ENCODE data around the gene PPP1R16B. TPM values are rescaled to one million over a fixed set of nuclear protein-coding genes. Genes with fewer than 3 reads are reported as not detected.
"Not testable (repeated sequence)": the region's sequence is repeated elsewhere in the genome, so short reads cannot be mapped to it uniquely, and the experiment has no call there.

Gene PPP1R16B
- total RNA-seq, 5 donors from 2014 or later (not counting 1 experiment from before 2014, with no cell fraction given): 32.0 to 58.5 (median 50.2) TPM

- H3K27me3 Mint-ChIP-seq; DNase-seq; H3K27ac ChIP-seq (ENCODE audit: low read length); CTCF ChIA-PET; H3K4me3 ChIP-seq (ENCODE audit: control insufficient read depth in 1 of 2, extremely low read depth in 1 of 2, low read length in 1 of 2); H3K27me3 ChIP-seq (replicated peaks in 1 of 2; ENCODE audit: control insufficient read depth in 2 of 2, extremely low read depth in 1 of 2, insufficient read depth in 2 of 2, low read length in 1 of 2); H3K9me3 ChIP-seq; POLR2A ChIA-PET; H3K9me3 Mint-ChIP-seq: not testable (repeated sequence)
- Histone ChIP-seq H3K36me3 (ENCODE audit: control insufficient read depth in 2 of 2, extremely low read depth in 1 of 2, insufficient read depth in 1 of 2, low read length in 1 of 2) (peaks cover 0 to 30% of the 10 kb centered on the region in 2 donors), H3K4me1 (ENCODE audit: control insufficient read depth in 1 of 2, extremely low read depth in 1 of 2, insufficient read depth in 2 of 2, low read length in 2 of 2) (peaks cover 11 to 61% of the 10 kb centered on the region in 2 experiments)
- Mint-ChIP-seq H3K4me3 (peak overlapping the region in 1 of 3 donors; percentile 31), H3K27ac (peak overlapping the region; percentile 51 to 80), H3K36me3 (peaks cover 56% of the 10 kb centered on the region), H3K4me1 (peaks cover 91 to 96% (median 93%) of the 10 kb centered on the region in 3 donors)
- no CpG with 5 or more reads among the region's 6 CpGs for WGBS (ENCODE audit: insufficient coverage)
- peak in 1 of 4 experiments; percentile 5 for ATAC-seq (replicated peaks in 1 of 4)
These were observed 8.1 kb downstream of the PPP1R16B start for GRCh38 chr20:38813574-38813962.

GRCh38 chr20:38815446-38815845 lies 9.9 kb downstream of the PPP1R16B start:
- Mint-ChIP-seq H3K4me1 (peaks cover 84 to 89% (median 87%) of the 10 kb centered on the region in 3 donors), H3K27me3 (no peaks in the 10 kb centered on the region), H3K27ac (peak overlapping the region; percentile 57 to 66), H3K4me3 (no peak overlapping the region), H3K9me3 (no peaks in the 10 kb centered on the region), H3K36me3 (peaks cover 53% of the 10 kb centered on the region)
- ATAC-seq (replicated peaks in 1 of 4) (no peak), DNase-seq (no peak)
- CTCF ChIA-PET: interaction anchor here in 1 of 2 donors (1.0 to 1.3 kb wide), 3 partner anchors 26 to 78 kb away, joined by 3 read pairs; no protein-coding TSS in a partner anchor
- no peak overlapping the region for H3K4me3 ChIP-seq (ENCODE audit: control insufficient read depth in 1 of 2, extremely low read depth in 1 of 2, low read length in 1 of 2)
- no peaks in the 10 kb centered on the region for H3K27me3 ChIP-seq (replicated peaks in 1 of 2; ENCODE audit: control insufficient read depth in 2 of 2, extremely low read depth in 1 of 2, insufficient read depth in 2 of 2, low read length in 1 of 2)
- POLR2A ChIA-PET: interaction anchor here (0.7 to 1.5 kb wide), 5 partner anchors 14 to 86 kb away, joined by 3 to 7 read pairs (median 3); no protein-coding TSS in a partner anchor
- peaks cover 3 to 43% of the 10 kb centered on the region in 2 experiments for H3K4me1 ChIP-seq (ENCODE audit: control insufficient read depth in 1 of 2, extremely low read depth in 1 of 2, insufficient read depth in 2 of 2, low read length in 2 of 2)
- H3K9me3 ChIP-seq: no peaks in the 10 kb centered on the region
- H3K36me3 ChIP-seq (ENCODE audit: control insufficient read depth in 2 of 2, extremely low read depth in 1 of 2, insufficient read depth in 1 of 2, low read length in 1 of 2): peaks cover 0 to 24% of the 10 kb centered on the region in 2 donors
- no peak overlapping the region for H3K27ac ChIP-seq (ENCODE audit: low read length)

- ATAC-seq (replicated peaks in 1 of 4) (no peak), DNase-seq (no peak)
- no peaks in the 10 kb centered on the region for H3K27me3 Mint-ChIP-seq
- H3K4me1 ChIP-seq (ENCODE audit: control insufficient read depth in 1 of 2, extremely low read depth in 1 of 2, insufficient read depth in 2 of 2, low read length in 2 of 2): peaks cover 5 to 19% of the 10 kb centered on the region in 2 experiments
- H3K36me3 Mint-ChIP-seq: peaks cover 55% of the 10 kb centered on the region
- H3K4me3 ChIP-seq (ENCODE audit: control insufficient read depth in 1 of 2, extremely low read depth in 1 of 2, low read length in 1 of 2): no peak overlapping the region
- peaks cover 7 to 9% (median 8%) of the 10 kb centered on the region in 3 donors for H3K9me3 Mint-ChIP-seq
- H3K4me3 Mint-ChIP-seq: no peak overlapping the region
- POLR2A ChIA-PET: interaction anchor here in 1 of 2 donors (0.6 to 0.7 kb wide), 2 partner anchors 11 to 25 kb away, joined by 3 read pairs; no protein-coding TSS in a partner anchor
- peaks cover 0 to 22% of the 10 kb centered on the region in 2 donors for H3K36me3 ChIP-seq (ENCODE audit: control insufficient read depth in 2 of 2, extremely low read depth in 1 of 2, insufficient read depth in 1 of 2, low read length in 1 of 2)
- WGBS (ENCODE audit: insufficient coverage): 89% methylated on average over 5 of the region's 9 CpGs
- H3K27ac Mint-ChIP-seq: peak overlapping the region; percentile 17 to 73
- CTCF ChIA-PET: interaction anchor here in 1 of 2 donors (0.6 to 1.4 kb wide), 2 partner anchors 76 to 106 kb away, joined by 3 read pairs; no protein-coding TSS in a partner anchor
- H3K4me1 Mint-ChIP-seq: peaks cover 74 to 79% (median 77%) of the 10 kb centered on the region in 3 donors
- H3K27ac ChIP-seq (ENCODE audit: low read length): no peak overlapping the region
- H3K9me3 ChIP-seq: no peaks in the 10 kb centered on the region
- no peaks in the 10 kb centered on the region for H3K27me3 ChIP-seq (replicated peaks in 1 of 2; ENCODE audit: control insufficient read depth in 2 of 2, extremely low read depth in 1 of 2, insufficient read depth in 2 of 2, low read length in 1 of 2)
These were observed 12.9 kb downstream of the PPP1R16B start for GRCh38 chr20:38818113-38819065.

- Mint-ChIP-seq H3K4me1 (peaks cover 81 to 88% (median 83%) of the 10 kb centered on the region in 3 donors), H3K9me3 (peaks cover 7 to 9% (median 8%) of the 10 kb centered on the region in 3 donors), H3K27ac (peak overlapping the region; percentile 67 to 86), H3K27me3 (no peaks in the 10 kb centered on the region), H3K36me3 (peaks cover 67% of the 10 kb centered on the region), H3K4me3 (no peak overlapping the region)
- H3K9me3 ChIP-seq: no peaks in the 10 kb centered on the region
- peaks cover 3 to 44% of the 10 kb centered on the region in 2 experiments for H3K4me1 ChIP-seq (ENCODE audit: control insufficient read depth in 1 of 2, extremely low read depth in 1 of 2, insufficient read depth in 2 of 2, low read length in 2 of 2)
- H3K4me3 ChIP-seq (ENCODE audit: control insufficient read depth in 1 of 2, extremely low read depth in 1 of 2, low read length in 1 of 2): no peak overlapping the region
- no peak overlapping the region for H3K27ac ChIP-seq (ENCODE audit: low read length)
- no peak for ATAC-seq (replicated peaks in 1 of 4)
- DNase-seq: no peak
- H3K27me3 ChIP-seq (replicated peaks in 1 of 2; ENCODE audit: control insufficient read depth in 2 of 2, extremely low read depth in 1 of 2, insufficient read depth in 2 of 2, low read length in 1 of 2): no peaks in the 10 kb centered on the region
- ChIA-PET POLR2A (no interaction called here), CTCF (interaction anchor here in 1 of 2 donors (0.7 kb wide), 1 partner anchor 68 kb away, joined by 4 read pairs; no protein-coding TSS in a partner anchor)
- WGBS (ENCODE audit: insufficient coverage): no CpG with 5 or more reads among the region's 1 CpG
- peaks cover 5 to 58% of the 10 kb centered on the region in 2 donors for H3K36me3 ChIP-seq (ENCODE audit: control insufficient read depth in 2 of 2, extremely low read depth in 1 of 2, insufficient read depth in 1 of 2, low read length in 1 of 2)
These were observed 20.0 kb downstream of the PPP1R16B start for GRCh38 chr20:38825571-38825900.

GRCh38 chr20:38825901-38826625 lies 20.6 kb downstream of the PPP1R16B start:
- Mint-ChIP-seq H3K4me1 (peaks cover 86 to 91% (median 87%) of the 10 kb centered on the region in 3 donors), H3K27ac (peak overlapping the region; percentile 67 to 86), H3K27me3 (no peaks in the 10 kb centered on the region), H3K36me3 (peaks cover 68% of the 10 kb centered on the region), H3K9me3 (peaks cover 6 to 7% (median 7%) of the 10 kb centered on the region in 3 donors), H3K4me3 (no peak overlapping the region)
- ChIA-PET POLR2A (no interaction called here), CTCF (interaction anchor here in 1 of 2 donors (0.7 kb wide), 1 partner anchor 67 kb away, joined by 4 read pairs; no protein-coding TSS in a partner anchor)
- no peak overlapping the region for H3K4me3 ChIP-seq (ENCODE audit: control insufficient read depth in 1 of 2, extremely low read depth in 1 of 2, low read length in 1 of 2)
- peaks cover 3 to 47% of the 10 kb centered on the region in 2 experiments for H3K4me1 ChIP-seq (ENCODE audit: control insufficient read depth in 1 of 2, extremely low read depth in 1 of 2, insufficient read depth in 2 of 2, low read length in 2 of 2)
- H3K27ac ChIP-seq (ENCODE audit: low read length): peak overlapping the region; percentile 14
- DNase-seq (no peak), ATAC-seq (replicated peaks in 1 of 4) (no peak)
- H3K27me3 ChIP-seq (replicated peaks in 1 of 2; ENCODE audit: control insufficient read depth in 2 of 2, extremely low read depth in 1 of 2, insufficient read depth in 2 of 2, low read length in 1 of 2): no peaks in the 10 kb centered on the region
- H3K9me3 ChIP-seq: no peaks in the 10 kb centered on the region
- 83% methylated on average over 2 of the region's 9 CpGs for WGBS (ENCODE audit: insufficient coverage)
- peaks cover 5 to 55% of the 10 kb centered on the region in 2 donors for H3K36me3 ChIP-seq (ENCODE audit: control insufficient read depth in 2 of 2, extremely low read depth in 1 of 2, insufficient read depth in 1 of 2, low read length in 1 of 2)

Data from T-cell (primary cell).